ENCODE measurements around the gene GPD1L.

GPD1L gene

GRCh38 chr3:32078864-32079263 lies 27.6 kb upstream of the GPD1L start:
- H3K27ac ChIP-seq = no peak overlapping the region
- TF ChIP-seq ZFX (IDR thresholded peaks at IDR 0.05; ENCODE audit: borderline replicate concordance) = no peak
- TF ChIP-seq CTCF (IDR thresholded peaks at IDR 0.05) = no peak

- TF ChIP-seq CTCF (IDR thresholded peaks at IDR 0.05) (no peak), ZFX (IDR thresholded peaks at IDR 0.05; ENCODE audit: borderline replicate concordance) (no peak)
- peak overlapping the region; percentile 63 for H3K27ac ChIP-seq
Measured at GRCh38 chr3:32082721-32083120, 23.7 kb upstream of the GPD1L start.

- H3K27ac ChIP-seq = peak overlapping the region; percentile 63
- no peak for TF ChIP-seq CTCF (IDR thresholded peaks at IDR 0.05)
- TF ChIP-seq ZFX (IDR thresholded peaks at IDR 0.05; ENCODE audit: borderline replicate concordance) = no peak
Measured at GRCh38 chr3:32083702-32084270, 22.6 kb upstream of the GPD1L start.

- H3K27ac ChIP-seq = no peak overlapping the region
Measured at GRCh38 chr3:32084870-32085269, 21.6 kb upstream of the GPD1L start.

GRCh38 chr3:32086464-32086863 lies 20.0 kb upstream of the GPD1L start:
- TF ChIP-seq CTCF (IDR thresholded peaks at IDR 0.05) (no peak), ZFX (IDR thresholded peaks at IDR 0.05; ENCODE audit: borderline replicate concordance) (no peak)
- H3K27ac ChIP-seq = no peak overlapping the region

More at GRCh38 chr3:32084870-32085269, 21.6 kb upstream of the GPD1L start:
- TF ChIP-seq ZFX (IDR thresholded peaks at IDR 0.05; ENCODE audit: borderline replicate concordance) (no peak), CTCF (IDR thresholded peaks at IDR 0.05) (no peak)

- TF ChIP-seq CTCF (IDR thresholded peaks at IDR 0.05) (no peak), ZFX (IDR thresholded peaks at IDR 0.05; ENCODE audit: borderline replicate concordance) (no peak)
- no peak overlapping the region for H3K27ac ChIP-seq
Measured at GRCh38 chr3:32089476-32089875, 16.9 kb upstream of the GPD1L start.

- H3K27ac ChIP-seq = no peak overlapping the region
- TF ChIP-seq ZFX (IDR thresholded peaks at IDR 0.05; ENCODE audit: borderline replicate concordance) = no peak
- TF ChIP-seq CTCF (IDR thresholded peaks at IDR 0.05) = no peak
Measured at GRCh38 chr3:32093204-32093603, 13.2 kb upstream of the GPD1L start.

Data from 22Rv1 (cell line).